Activated effector memory CD4-positive, alpha-beta T cell treated with Interleukin-2 at 50 U/mL for 16 hours (primary cell): ENCODE measurements around the gene KMT2C.
"Not testable (repeated sequence)": the region's sequence is repeated elsewhere in the genome, so short reads cannot be mapped to it uniquely, and the experiment has no call there.

Experiments
- DNase-seq: peaks from one replicate; pipeline ENCODE4 v3.0.0-alpha.2; 2020

KMT2C gene

DNA sequence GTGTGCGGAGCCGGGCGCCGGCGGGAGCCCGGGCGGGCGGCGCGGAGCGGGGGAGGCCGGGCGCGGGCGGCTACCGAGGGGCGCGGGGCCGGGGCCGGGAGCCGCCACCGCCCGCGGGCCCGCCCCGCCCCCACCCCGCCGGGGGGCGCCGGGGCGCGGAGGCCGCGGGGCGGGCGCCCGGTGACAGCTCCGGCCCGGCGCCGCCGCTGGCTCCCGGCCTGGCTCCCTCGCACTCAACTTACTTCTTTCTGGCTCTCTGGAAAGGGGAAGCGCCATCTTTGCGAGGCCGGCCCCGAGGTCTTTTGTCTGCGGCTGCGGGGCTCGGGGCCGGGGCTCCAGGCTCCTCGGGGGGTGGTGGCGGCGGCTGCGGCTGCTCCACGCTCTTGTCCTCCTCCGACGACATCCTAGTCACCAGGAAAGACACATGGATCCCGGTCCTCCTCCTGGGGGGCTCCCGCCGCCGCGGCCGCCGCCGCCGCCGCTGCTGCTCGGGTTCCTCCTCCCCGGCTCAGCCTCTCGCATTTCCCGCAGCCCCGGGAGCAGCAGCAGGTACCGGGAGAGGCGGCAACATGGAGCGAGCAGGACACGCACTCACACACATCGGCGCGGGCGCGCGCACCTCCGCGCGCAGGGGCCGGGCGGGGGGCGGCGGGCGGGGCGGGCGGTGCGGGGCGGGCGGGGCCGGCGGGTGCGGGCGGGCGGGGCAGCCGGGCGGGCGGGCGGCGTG lies at the start of gene KMT2C:
Gene KMT2C, minus strand, starts transcription at position 620 of the 727 bp plus-strand sequence. Its CDS starts 217 bp downstream, at position 403.
- peak; percentile 42 for DNase-seq

DNA sequence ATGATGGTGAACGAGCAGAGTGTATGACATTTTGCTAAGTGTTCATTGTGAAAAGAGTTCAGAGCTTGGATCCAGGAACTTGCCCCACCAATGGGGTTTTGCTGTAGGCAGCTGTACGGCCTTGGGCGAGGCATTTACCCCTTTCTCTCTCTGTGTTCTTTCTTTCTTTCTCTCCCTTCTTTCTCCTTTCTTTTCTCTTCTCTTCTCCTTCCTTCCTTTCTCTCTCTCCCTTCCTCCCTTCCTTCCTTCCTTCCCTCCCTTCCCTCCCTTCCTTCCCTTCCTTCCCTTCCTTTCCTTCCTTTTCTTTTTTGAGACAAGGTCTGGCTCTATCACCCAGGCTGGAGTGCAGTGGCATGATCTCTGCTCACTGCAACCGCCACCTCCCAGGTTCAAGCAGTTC lies 45.3 kb upstream of the KMT2C start:
- DNase-seq: no peak

DNA sequence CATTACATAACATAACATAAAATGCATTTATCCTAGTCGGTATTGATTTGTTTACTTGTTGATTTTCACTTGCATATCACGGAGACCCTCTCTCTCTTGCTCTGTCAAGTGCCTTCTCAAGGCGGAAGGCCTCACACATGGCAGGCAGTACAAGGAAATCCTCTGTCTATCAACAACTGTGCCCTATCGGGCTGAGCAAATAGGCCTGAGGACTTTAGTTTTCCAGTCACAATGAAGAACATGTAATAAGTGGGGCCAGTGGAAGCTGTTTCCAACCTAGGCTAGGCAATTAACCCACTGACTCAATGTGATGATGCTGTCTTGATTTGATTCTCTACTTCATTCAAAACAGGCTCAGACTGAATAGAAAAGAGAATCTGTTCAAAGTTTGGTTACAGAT lies 44.9 kb upstream of the KMT2C start:
- no peak for DNase-seq

DNA sequence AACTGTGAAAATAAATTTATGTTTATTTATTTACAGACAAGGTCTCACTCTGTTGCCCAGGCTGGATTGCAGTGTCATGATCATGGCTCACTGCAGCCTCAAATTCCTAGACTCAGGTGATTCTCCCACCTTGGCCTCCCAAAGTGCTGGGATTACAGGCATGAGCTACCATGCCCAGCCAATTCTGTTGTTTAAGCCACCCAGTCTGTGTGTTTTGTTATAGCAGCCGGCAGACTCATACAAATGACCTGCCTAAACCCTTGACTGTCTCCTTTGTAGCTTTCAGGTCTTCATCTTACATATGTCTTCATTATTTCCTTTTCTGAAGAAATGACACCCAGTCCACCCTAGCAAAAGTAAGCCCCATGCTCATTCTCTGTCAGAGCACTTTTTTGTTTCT lies 43.8 kb upstream of the KMT2C start:
- no peak for DNase-seq

DNA sequence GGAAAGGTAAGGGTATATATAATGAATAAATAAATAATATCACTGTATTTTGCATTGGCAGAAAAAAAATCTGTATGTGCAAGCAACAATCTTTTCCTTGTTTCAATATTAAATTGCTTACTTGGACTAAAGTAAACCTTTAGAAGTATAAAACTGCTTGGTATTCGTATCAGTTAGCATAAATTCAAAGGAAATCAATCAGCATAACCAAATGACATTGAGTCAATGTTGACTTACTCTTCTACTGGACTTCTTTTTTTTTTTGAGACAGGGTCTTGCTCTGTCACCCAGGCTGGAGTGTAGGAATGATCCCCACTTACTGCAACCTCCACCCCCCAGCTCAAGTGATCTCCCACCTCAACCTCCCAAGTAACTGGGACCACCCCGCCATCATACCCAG lies 42.3 kb upstream of the KMT2C start:
- DNase-seq: no peak

DNA sequence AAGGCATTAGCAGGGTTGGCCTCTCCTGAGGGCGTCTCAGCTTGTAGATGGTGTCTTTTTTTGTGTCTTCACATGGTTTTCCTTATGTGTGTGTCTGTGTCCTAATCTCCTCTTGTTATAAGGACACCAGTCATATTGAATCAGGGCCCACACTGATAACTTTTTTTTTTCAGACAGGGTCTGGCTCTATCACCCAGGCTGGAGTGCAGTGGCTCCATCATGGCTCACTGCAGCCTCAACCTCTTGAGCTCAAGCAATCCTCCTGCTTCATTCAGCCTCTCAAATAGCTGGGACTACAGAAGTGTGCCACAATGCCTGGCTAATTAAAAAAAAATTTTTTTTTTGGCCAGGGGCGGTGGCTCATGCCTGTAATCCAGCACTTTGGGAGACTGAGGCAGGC lies 41.3 kb upstream of the KMT2C start:
- DNase-seq: no peak

DNA sequence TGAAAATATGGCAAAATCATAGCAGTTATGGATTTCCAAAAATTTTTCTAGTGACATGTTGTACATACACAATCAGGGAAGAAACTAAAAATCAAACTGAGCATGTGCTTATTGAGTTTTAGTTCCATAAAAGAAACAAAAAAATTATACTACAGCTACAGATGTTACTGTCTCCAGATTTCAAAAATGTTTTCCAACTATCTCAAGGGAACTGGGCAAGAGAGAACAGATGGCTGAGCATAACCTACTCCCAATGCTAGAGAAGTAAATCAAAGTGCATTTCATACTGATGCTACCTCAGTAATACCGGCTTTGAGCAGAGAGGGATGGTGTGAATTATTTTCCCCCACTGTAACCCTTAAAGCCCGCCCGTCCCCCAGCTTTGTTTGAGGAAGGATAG lies 40.7 kb upstream of the KMT2C start:
- no peak for DNase-seq

DNA sequence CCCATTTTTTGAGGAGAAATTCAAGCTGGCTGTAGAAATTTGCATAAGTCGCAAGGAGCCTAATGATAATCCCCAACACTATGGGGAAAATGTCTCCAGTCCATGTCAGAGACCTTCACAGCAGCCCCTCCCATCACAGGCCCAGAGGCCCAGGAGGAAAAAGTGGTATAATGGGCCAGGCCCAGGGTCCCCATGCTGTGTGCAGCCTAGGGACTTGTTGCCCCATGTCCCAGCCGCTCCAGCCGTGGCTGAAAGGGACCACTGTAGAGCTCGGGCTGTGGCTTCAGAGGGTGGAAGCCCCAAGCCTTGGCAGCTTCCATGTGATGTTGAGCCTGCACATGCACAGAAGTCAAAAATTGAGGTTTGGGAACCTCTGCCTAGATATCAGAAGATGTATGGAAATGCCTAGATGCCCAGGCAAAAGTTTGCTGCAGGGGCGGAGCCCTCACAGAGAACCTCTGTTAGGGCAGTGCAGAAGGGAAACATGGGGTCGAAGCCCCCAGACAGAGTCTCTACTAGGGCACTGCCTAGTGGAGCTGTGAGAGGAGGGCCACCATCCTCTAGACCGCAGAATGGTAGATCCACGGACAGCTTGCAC lies 35.3 kb upstream of the KMT2C start:
- DNase-seq: not testable (repeated sequence)

DNA sequence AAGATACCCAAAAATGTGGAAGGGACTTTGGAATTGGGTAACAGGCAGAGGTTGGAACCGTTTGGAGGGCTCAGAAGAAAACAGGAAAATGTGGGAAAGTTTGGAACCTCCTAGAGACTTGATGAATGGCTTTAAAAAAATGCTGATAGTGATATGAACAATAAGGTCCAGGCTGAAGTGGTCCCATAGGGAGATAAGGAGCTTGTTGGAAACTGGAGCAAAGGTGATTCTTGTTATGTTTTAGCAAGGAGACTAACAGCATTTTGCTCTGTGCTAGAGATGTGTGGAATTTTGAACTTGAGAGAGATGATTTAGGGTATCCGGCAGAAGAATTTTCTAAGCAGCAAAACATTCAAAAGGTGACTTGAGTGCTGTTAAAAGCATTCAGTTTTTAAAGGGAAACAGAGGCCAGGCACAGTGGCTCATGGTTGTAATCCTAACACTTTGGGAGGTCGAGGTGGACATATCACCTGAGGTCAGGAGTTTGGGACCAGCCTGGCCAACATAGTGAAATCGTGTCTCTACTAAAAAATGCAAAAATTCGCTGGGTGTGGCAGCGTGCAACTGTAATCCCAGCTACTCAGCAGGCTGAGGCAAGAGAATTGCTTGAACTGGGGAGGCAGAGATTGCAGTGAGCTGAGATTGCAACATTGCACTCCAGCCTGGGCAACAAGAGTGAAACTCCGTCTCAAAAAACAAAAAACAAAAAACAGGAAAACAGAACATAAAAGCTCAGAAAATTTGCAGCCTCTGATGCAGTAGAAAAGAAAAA lies 34.6 kb upstream of the KMT2C start:
- not testable (repeated sequence) for DNase-seq

DNA sequence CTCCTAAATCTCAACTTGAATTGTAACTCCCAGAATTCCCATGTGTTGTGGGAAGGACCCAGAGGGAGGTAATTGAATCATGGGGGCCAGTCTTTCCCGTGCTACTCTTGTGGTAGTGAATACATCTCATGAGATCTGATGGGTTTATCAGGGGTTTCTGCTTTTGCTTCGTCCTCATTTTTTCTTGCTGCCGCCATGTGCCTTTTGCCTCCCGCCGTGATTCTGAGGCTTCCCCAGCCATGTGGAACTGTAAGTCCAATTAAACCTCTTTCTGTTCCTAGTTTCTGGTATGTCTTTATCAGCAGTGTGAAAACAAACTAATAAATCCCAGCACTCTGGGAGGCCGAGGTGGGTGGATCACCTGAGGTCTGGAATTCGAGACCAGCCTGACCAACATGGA lies 33.8 kb upstream of the KMT2C start:
- DNase-seq: not testable (repeated sequence)

DNA sequence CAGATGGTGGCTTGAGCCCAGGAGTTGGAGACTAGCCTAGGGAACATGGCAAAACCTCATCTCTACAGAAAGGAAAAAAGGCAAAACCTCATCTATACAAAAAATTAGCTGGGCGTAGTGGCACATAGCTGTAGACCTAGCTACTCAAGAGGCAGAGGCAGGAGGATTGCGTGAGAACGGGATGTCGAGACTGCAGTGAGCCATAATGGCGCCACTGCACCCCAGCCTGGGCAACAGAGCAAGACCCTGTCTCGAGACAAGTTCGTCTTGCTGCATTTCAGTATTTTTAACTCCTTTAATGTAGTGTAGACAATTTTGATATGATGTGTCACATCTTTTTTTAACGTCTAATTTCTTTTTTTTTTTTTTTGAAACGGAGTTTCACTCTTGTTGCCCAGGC lies 31.4 kb upstream of the KMT2C start:
- DNase-seq: no peak

DNA sequence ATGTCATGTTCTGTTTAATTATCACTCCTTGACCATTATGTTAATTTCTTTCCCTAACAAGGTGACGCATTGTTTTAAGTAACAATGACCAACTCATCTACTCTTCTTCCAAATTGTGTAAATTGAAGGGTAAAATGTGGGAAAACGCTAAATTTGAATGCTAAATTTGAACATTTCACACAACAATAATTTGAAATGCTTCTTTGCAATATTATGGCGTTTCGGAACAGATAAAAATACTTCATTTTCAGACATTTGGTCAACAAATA lies 29.2 kb upstream of the KMT2C start:
- DNase-seq: no peak

DNA sequence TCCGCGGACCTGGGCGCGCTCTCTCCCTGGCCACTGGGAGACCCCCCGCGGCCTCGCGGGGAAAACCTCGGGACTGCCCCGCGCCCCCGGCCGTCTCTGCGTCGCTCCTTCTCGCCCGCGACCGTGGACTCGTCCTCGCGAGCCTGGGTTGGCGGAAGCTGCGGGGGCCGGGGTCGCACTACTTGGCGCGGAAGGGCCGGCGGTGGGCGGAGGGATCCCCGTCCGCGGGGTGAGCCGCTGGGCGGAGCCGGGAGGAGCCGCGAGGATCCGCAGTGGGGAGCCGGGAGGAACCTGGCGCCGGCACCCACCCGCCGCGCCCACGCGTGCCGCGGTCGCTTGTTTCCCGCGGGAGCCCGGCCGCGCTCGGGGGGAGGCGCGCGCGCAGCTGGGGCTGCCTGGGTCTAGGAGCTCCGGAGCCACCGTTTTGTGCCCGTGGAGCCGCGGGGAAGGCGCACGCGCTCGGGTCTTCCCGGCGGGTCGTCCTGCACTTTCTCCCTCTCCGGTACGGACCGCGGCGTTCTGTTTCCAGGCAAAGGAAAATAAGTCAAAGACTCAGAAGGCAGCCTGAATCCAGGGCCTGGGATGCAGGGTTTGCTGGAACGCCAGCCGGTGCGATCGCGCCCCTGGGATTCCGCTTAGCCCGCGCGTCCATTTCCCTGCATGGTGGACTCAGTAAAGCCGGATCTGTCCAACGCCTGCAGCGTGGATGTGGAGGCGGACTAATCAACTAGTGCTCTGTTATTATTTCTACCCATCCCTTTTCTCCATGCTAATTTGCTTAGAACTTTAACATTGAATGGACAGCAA lies 28.7 kb upstream of the KMT2C start:
- no peak for DNase-seq

DNA sequence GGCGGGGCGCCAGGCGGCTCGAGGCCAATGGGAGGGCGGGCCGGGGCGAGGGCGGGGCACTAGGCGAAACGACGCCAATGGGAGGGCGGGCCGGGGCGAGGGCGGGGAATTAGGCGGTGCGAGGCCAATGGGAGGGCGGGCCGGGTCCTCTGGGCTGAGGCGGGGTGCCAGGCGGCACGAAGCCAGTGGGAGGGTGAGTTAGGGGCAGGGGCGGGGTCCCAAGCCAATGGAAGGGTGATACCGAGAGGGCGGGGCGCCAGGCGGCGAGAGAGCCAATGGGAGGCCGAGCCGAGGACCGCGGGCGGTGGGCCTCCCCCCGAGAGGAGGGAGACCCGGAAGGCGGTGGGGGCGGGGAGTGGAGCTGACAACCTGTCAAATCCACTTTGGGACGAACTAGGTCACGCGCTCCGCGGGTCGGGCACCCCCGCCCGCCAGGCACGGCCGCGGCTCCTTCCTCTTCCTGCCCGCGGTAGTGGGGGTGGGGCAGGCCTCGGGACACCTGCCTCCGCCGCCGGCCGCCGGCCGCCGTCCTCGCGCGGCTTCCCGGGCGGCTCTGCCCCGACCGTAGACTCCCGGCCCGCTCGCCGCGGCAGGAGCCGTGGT lies 28.0 kb upstream of the KMT2C start:
- DNase-seq: peak; percentile 100

DNA sequence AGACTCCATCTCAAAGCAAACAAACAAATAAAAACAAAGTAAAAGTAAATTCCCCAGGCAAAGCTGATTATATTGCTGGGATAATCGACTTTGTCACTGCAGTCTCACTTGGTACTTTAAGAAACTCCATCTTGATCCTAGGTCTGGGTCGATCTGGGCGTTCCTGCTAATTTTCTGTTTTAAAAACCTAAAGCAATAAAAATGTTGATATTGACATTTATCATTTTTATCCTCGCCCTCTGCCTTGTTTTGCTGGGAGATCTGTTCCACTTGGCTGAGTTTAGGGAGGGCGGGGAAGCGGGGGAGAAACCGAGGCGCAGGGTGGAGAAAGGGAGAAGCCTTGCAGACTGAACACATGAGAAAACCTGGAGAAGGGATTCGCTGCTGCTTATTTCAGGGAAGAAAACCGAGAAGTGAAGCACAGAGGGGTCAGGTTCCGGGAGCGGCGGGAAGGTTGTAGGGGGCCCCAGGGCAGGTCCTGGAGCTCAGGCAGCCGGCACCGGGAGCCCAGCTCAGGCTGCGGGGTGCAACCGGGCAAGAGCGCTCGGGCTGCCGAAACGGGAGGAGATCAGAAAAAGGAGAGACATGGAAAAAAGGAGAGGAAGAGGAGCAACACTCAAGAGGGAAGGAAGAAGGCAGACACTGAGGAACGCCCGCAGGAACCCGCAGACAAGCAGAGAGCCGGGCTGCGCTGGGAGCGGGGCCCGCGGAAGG lies 27.3 kb upstream of the KMT2C start:
- DNase-seq: no peak

DNA sequence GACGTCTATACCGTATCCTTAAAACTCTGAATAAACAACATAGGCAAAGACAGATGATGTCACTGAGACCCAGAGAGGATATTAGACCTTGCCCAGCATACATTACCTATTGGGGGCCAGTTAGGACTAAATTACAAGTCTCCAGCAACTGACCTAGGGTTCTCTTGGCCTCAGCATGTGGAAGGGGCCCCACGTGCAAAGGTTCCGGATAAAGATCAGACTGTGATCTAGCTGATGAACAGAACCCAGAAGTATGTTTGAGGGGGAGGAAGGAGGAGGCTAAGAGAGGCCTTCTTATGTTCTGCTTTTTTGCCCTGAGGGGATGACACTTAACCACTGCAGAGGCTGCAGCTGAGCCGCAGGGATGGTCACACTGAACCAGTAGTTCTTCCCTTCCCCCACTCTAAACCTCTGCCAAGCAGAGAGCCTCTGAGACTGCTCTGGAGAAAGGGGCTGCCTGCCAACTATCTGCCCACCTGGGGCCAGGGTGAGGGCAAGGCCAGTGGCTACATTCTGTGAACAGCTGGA lies 24.0 kb upstream of the KMT2C start:
- no peak for DNase-seq

DNA sequence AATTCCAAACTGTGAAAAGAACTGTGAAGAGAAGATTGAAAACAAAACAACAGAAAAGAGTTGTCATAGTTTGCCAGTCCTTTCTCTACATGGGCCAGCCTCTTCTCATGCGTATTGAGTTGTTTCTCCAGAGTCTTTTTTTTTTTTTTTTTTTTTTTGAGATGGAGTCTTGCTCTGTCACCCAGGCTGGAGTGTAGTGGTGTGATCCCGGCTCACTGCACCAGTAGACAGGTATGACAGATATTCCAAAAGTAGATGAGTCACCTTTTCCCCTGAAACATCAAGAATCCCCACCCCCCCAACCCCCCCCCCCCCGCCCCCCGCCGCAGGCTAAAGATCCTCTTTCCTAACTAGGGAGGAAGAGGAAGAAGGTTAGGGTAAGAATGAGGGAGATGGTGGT lies 15.6 kb upstream of the KMT2C start:
- no peak for DNase-seq

DNA sequence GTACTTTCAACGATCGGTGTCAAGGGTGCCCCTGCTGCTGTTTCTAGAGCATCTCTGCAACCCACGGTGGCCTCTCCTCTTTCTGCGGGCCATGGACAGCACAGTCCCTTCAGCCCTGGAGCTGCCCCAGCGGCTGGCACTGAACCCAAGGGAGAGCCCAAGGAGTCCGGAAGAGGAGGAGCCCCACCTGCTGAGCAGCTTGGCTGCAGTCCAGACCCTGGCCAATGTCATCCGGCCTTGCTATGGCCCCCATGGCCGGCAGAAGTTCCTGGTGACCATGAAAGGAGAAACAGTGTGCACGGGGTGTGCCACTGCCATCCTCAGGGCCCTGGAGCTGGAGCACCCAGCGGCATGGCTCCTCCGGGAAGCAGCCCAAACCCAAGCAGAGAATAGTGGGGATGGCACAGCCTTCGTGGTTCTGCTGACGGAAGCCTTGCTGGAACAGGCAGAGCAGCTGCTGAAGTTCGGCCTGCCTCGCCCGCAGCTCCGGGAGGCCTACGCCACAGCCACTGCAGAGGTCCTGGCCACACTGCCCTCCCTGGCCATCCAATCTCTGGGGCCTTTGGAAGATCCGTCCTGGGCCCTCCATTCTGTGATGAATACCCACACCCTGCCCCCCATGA lies 9.7 kb upstream of the KMT2C start:
- not testable (repeated sequence) for DNase-seq

DNA sequence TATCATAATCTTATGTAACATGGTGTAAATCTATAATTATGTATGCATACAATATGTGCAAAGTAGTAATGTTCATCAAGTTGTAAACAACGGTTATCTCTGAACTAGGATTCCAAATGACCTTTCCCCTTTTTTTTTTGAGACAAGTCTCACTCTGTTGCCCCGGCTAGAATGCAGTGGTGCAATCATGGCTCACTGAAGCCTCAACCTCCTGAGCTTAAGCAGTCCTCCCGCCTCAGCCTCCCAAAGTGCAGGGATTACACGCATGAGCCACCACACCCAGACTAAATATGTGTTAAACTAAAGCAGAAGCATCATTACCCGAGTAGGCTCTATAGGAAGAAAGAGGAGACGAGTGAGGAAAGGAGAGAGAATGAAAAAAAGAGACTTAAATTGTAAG lies 7.8 kb upstream of the KMT2C start:
- DNase-seq: no peak

DNA sequence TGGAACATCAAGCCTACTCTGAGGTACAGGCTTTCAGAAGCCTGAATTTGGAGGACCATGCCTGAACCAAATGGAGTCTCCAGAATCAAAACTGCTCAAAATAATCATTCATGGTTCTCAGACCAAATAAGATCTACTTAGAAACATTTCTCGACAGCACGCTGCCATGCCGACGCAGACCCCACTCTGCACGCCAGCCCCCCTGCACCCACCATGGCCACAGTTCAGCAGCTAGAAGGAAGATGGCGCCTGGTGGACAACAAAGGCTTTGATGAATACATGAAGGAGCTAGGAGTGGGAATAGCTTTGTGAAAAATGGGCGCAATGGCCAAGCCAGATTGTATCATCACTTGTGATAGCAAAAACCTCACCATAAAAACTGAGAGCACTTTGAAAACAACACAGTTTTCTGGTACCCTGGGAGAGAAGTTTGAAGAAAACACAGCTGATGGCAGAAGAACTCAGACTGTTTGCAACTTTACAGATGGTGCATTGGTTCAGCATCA lies 6.6 kb upstream of the KMT2C start:
- no peak for DNase-seq

DNA sequence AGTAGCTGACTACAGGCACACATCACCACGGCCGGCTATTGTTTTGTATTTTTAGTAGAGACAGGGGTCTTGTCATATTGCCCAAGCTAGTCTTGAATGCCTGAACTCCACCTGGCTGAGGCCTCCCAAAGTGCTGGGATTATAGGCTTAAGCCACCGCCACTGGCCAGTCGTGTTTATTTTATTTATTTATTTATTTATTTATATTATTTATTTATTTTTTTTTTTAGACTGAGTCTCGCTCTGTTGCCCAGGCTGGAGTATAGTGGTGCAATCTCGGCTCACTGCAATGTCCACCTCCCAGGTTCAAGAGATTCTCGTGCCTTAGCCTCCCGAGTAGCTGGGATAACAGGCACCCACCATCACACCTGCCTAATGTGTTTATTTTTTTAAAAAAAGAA lies 6.0 kb upstream of the KMT2C start:
- not testable (repeated sequence) for DNase-seq
